ENCODE measurements around the gene ACOT11. TPM values are rescaled to one million over a fixed set of nuclear protein-coding genes. Genes with fewer than 3 reads are reported as not detected.

Gene ACOT11
- total RNA-seq, 1 donor from 2014 or later = 0.25 TPM

DNA sequence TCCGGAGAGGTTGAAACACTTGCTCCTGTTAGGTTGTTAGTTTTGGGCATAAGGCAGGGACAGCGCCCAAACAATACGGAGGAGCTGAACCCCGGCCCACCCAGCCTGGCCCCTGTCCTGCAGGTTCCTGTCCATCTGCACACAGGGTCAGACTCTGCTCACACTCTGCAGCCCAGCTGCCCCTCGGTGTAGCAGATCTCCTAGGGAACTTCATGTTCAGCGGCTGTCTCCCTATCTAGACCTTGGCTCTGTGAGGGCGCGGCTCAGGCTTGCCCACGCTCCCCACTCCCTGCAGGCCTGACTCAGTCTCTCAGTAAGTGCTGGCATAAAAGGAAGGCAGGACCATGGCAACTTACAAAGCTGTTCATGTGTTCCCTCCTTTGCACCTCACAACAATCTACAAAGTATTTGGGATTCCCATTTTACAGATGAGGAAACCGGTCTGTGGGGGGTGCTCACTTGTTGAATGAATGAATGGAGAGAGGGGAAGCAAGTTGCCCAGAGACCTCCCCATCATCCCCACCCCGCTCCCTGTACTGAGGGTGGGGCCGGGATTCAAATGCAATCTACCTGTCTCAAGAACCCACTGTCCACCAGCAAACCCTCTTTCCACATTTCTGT lies 26.2 kb downstream of the ACOT11 start:
- H3K4me3 Mint-ChIP-seq (ENCODE audit: unreplicated experiment) = no peak overlapping the region
- no peak overlapping the region for H3K27ac Mint-ChIP-seq (ENCODE audit: unreplicated experiment)
- H3K36me3 Mint-ChIP-seq (ENCODE audit: low read depth) = peaks cover 2% of the 10 kb centered on the region
- H3K4me1 Mint-ChIP-seq (ENCODE audit: low read depth) = peaks cover 36% of the 10 kb centered on the region
- no peak for DNase-seq (ENCODE audit: low spot score)
- no peak for TF ChIP-seq CTCF (IDR thresholded peaks at IDR 0.05)
- no peaks in the 10 kb centered on the region for H3K27me3 Mint-ChIP-seq (ENCODE audit: low read depth)
- H3K9me3 Mint-ChIP-seq (ENCODE audit: low read depth) = peaks cover 5% of the 10 kb centered on the region

DNA sequence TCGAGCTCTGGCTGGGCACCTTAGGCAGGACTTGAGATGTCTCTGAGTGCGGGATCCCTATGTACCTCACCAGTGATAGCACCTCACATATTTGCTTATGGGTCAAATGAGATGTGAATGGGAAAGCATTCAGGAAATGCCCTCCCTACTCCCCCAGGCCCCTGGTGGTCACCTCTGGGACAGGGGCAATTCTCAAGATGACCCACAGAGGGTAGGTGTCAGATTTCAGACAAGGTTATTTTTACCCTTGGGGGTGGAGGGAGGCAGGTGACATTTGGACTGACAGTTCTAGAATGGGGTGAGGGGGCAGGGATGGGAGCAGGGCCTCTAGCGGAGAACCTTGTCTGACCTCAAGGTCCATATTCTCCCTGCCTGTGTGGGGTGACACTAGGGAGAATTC lies 27.1 kb downstream of the ACOT11 start:
- H3K27me3 Mint-ChIP-seq (ENCODE audit: low read depth) = no peaks in the 10 kb centered on the region
- H3K9me3 Mint-ChIP-seq (ENCODE audit: low read depth) = peaks cover 5% of the 10 kb centered on the region
- H3K27ac Mint-ChIP-seq (ENCODE audit: unreplicated experiment) = no peak overlapping the region
- no peak overlapping the region for H3K4me3 Mint-ChIP-seq (ENCODE audit: unreplicated experiment)
- DNase-seq (ENCODE audit: low spot score) = no peak
- peaks cover 2% of the 10 kb centered on the region for H3K36me3 Mint-ChIP-seq (ENCODE audit: low read depth)
- TF ChIP-seq CTCF (IDR thresholded peaks at IDR 0.05) = no peak
- H3K4me1 Mint-ChIP-seq (ENCODE audit: low read depth) = peaks cover 29% of the 10 kb centered on the region

DNA sequence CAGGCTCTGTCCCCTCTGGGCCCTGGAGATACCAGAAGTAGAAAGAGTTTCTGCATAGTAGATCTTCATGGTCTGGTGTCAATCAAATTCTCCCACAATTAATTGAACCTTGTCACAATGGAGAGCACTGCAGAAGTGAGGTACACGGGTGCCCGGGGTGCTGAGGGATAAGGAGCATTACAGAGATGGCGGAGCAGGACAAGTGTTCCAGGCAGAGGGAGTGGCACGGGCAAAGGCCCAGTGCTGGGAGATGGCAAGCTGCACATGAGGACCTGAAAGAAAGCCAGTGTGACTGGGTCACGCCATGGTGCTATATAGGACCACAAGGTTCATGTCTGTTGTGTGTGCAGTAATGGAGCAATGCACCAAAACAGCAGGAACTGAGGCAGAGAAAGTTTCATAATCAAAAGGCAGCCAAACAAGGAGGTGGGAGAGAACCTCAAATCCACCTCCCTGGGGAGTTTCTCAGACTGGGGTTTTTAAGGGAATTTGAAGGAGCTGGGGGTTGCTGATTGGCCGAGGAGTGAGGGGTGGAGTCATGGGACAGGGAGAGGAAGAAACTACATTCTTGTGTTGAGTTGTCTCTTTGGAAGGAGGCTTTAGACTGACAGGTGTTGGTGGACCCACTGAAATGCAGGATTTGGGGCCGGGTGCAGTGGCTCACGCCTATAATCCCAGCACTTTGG lies 27.7 kb downstream of the ACOT11 start:
- no peak for DNase-seq (ENCODE audit: low spot score)
- H3K27me3 Mint-ChIP-seq (ENCODE audit: low read depth) = no peaks in the 10 kb centered on the region
- peaks cover 2% of the 10 kb centered on the region for H3K36me3 Mint-ChIP-seq (ENCODE audit: low read depth)
- TF ChIP-seq CTCF (IDR thresholded peaks at IDR 0.05) = no peak
- no peak overlapping the region for H3K4me3 Mint-ChIP-seq (ENCODE audit: unreplicated experiment)
- no peak overlapping the region for H3K27ac Mint-ChIP-seq (ENCODE audit: unreplicated experiment)
- peaks cover 5% of the 10 kb centered on the region for H3K9me3 Mint-ChIP-seq (ENCODE audit: low read depth)
- peaks cover 29% of the 10 kb centered on the region for H3K4me1 Mint-ChIP-seq (ENCODE audit: low read depth)

DNA sequence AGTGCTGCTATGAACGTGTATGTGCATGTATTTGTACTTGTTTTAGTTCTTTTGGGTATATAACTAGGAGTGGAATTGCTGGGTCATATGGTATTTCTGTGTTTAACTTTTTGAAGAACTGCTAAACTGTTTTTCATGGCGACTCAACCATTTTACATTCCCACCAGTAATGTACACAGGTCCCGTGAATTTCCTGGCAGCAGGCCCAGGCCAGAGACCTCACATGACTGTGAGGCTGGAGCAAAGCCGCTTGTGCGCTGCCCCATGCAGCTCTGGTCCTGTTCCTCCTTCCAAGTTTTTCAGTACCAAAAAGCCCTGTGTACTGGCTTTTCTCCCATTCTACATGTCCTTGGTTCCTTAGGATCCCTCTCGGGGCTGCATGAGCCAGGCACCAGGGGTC lies 29.6 kb downstream of the ACOT11 start:
- H3K4me1 Mint-ChIP-seq (ENCODE audit: low read depth) = peaks cover 12% of the 10 kb centered on the region
- H3K27ac Mint-ChIP-seq (ENCODE audit: unreplicated experiment) = peak overlapping the region; percentile 81
- no peak for TF ChIP-seq CTCF (IDR thresholded peaks at IDR 0.05)
- no peak for DNase-seq (ENCODE audit: low spot score)
- H3K9me3 Mint-ChIP-seq (ENCODE audit: low read depth) = peaks cover 5% of the 10 kb centered on the region
- H3K36me3 Mint-ChIP-seq (ENCODE audit: low read depth) = peaks cover 2% of the 10 kb centered on the region
- H3K4me3 Mint-ChIP-seq (ENCODE audit: unreplicated experiment) = no peak overlapping the region
- no peaks in the 10 kb centered on the region for H3K27me3 Mint-ChIP-seq (ENCODE audit: low read depth)

GRCh38 chr1:54579337-54579781 lies 31.3 kb downstream of the ACOT11 start:
- Mint-ChIP-seq H3K27ac (ENCODE audit: unreplicated experiment) (no peak overlapping the region), H3K27me3 (ENCODE audit: low read depth) (no peaks in the 10 kb centered on the region), H3K4me3 (ENCODE audit: unreplicated experiment) (no peak overlapping the region), H3K9me3 (ENCODE audit: low read depth) (peaks cover 5% of the 10 kb centered on the region), H3K36me3 (ENCODE audit: low read depth) (peaks cover 2% of the 10 kb centered on the region), H3K4me1 (ENCODE audit: low read depth) (peaks cover 12% of the 10 kb centered on the region)
- no peak for TF ChIP-seq CTCF (IDR thresholded peaks at IDR 0.05)
- no peak for DNase-seq (ENCODE audit: low spot score)
